K562 (cell line): ENCODE results near the gene RTN4. TPM values are rescaled to one million over a fixed set of nuclear protein-coding genes. Genes with fewer than 3 reads are reported as not detected.

Experiments used
- ETV6 ChIP-seq, 3 experiments: fragments of 150-350 bp in 1 of 3; sonication (generic) in 1 of 3; formaldehyde crosslinking in 1 of 3; IDR thresholded peaks; 2 replicates each; pipeline versions ENCODE4 v1.6.1 to v1.8.0; 2014 to 2022; ENCODE audit warnings: borderline replicate concordance in 2 of 3, low read depth in 2 of 3, antibody characterized with exemption in 1 of 3, low read length in 1 of 3, mild to moderate bottlenecking in 1 of 3, missing genetic modification reagents in 1 of 3
- NR2C1 ChIP-seq, 2 experiments: fragments of 450-650 bp; IDR thresholded peaks; 2 replicates each; pipeline ENCODE4 v1.6.1; 2017; ENCODE audit warnings: mild to moderate bottlenecking in 2 of 2, antibody characterized with exemption in 1 of 2, inconsistent platforms in 1 of 2, missing compliant biosample characterization in 1 of 2, missing genetic modification characterization in 1 of 2
- NR2C2 ChIP-seq, 2 experiments: fragments of 200-800 bp in 1 of 2; sonication (Bioruptor generic) in 1 of 2; sonication (generic) in 1 of 2; formaldehyde crosslinking in 1 of 2; IDR thresholded peaks; 2 replicates each; pipeline versions ENCODE4 v1.6.1 to v1.8.0; 2016 to 2022; ENCODE audit warnings: mild to moderate bottlenecking in 1 of 2, missing compliant biosample characterization in 1 of 2, missing genetic modification characterization in 1 of 2, missing genetic modification reagents in 1 of 2
- POLR2G ChIP-seq: fragments of 200-400 bp; formaldehyde crosslinking; IDR thresholded peaks from 2 replicates; pipeline ENCODE4 v1.6.1; 2017; ENCODE audit warnings: low read depth, mild to moderate bottlenecking, antibody characterized with exemption, low read length, moderate library complexity
- POLR3G ChIP-seq: IDR thresholded peaks from 2 replicates; pipeline ENCODE4 v1.6.1; 2011; ENCODE audit not compliant: insufficient read length, insufficient replicate concordance; ENCODE audit errors: extremely low read depth
- POU5F1 ChIP-seq: fragments of 150-350 bp; IDR thresholded peaks from 2 replicates; pipeline ENCODE4 v1.6.1; 2014; ENCODE audit warnings: borderline replicate concordance, low read length, low read depth, mild to moderate bottlenecking; ENCODE audit not compliant: partially characterized antibody
- SRF ChIP-seq, 2 experiments: fragments of 250-450, 450-650 bp in 1 of 2; sonication (Bioruptor Pico) in 1 of 2; sonication (generic) in 1 of 2; formaldehyde crosslinking; IDR thresholded peaks; 2 replicates each; pipeline versions ENCODE4 v1.5.0 to v1.5.1; 2020 to 2022; ENCODE audit warnings: mild to moderate bottlenecking in 1 of 2, missing genetic modification reagents in 1 of 2
- TARDBP ChIP-seq: fragments of 450-650 bp; IDR thresholded peaks from 2 replicates; pipeline ENCODE4 v1.6.1; 2016
- TCF7 ChIP-seq: sonication (generic); IDR thresholded peaks from 2 replicates; pipeline ENCODE4 v1.6.1; 2016; ENCODE audit warnings: antibody characterized with exemption, borderline replicate concordance
- ZKSCAN8 ChIP-seq: fragments of 200-800 bp; sonication (Bioruptor generic); IDR thresholded peaks from 2 replicates; pipeline ENCODE4 v1.6.1; 2016; ENCODE audit warnings: missing genetic modification characterization, missing compliant biosample characterization
- ZNF174 ChIP-seq: fragments of 250-450 bp; sonication (Bioruptor Pico); IDR thresholded peaks from 2 replicates; pipeline ENCODE4 v1.4.0; 2020; ENCODE audit warnings: mild to moderate bottlenecking
- polyA plus RNA-seq, 8 experiments: library from polyadenylated mRNA; depleted of rRNA in 4 of 8; stranded (reverse) in 5 of 8; unstranded in 3 of 8; fragments of >200 nt; fragmentation: Nextera tagmentation in 2 of 8; fragmentation: Illumina TruSeq in 1 of 8; extraction: Ambion mirVana in 2 of 8; extraction: Trizol in 1 of 8; gene quantifications; 2 replicates each; pipeline versions ENCODE4 v1.2.1 to v1.2.3, GENCODE V29; 2011 to 2014; ENCODE audit warnings: inconsistent platforms in 1 of 8, missing spikeins in 1 of 8
- total RNA-seq, 7 experiments: library from RNA; depleted of rRNA in 6 of 7; stranded (reverse); fragments of >200 nt in 6 of 7; fragmentation: Illumina TruSeq in 2 of 7; extraction: Trizol in 2 of 7; gene quantifications; 2 replicates each; pipeline versions ENCODE4 v1.2.1 to v1.2.3, GENCODE V29; 2011 to 2021; ENCODE audit warnings: low replicate concordance in 1 of 7
- TF ChIP-seq, protein P1 (sequence below): fragments of 450-650 bp; formaldehyde crosslinking; IDR thresholded peaks from 2 replicates; pipeline ENCODE4 v1.4.0; 2020; ENCODE audit warnings: mild to moderate bottlenecking, mixed read lengths
- TF ChIP-seq, protein P2 (sequence below): fragments of 450-650 bp; IDR thresholded peaks from 2 replicates; pipeline ENCODE4 v1.6.1; 2018; ENCODE audit not compliant: partially characterized antibody
- TF ChIP-seq, protein P3 (sequence below): fragments of 450-650 bp; IDR thresholded peaks from 2 replicates; pipeline ENCODE4 v1.6.1; 2016; ENCODE audit warnings: borderline replicate concordance
- TF ChIP-seq, protein P4 (sequence below): fragments of 450-650 bp; formaldehyde crosslinking; IDR thresholded peaks from 2 replicates; pipeline ENCODE4 v1.4.0; 2020; ENCODE audit warnings: mild to moderate bottlenecking, moderate library complexity

The RTN4 gene
- total and polyA plus RNA-seq, 9 of the 15 experiments (the other 6 are each of a cell fraction or from before 2014, with no cell fraction given), result 73.0 to 248 (median 116) TPM

DNA sequence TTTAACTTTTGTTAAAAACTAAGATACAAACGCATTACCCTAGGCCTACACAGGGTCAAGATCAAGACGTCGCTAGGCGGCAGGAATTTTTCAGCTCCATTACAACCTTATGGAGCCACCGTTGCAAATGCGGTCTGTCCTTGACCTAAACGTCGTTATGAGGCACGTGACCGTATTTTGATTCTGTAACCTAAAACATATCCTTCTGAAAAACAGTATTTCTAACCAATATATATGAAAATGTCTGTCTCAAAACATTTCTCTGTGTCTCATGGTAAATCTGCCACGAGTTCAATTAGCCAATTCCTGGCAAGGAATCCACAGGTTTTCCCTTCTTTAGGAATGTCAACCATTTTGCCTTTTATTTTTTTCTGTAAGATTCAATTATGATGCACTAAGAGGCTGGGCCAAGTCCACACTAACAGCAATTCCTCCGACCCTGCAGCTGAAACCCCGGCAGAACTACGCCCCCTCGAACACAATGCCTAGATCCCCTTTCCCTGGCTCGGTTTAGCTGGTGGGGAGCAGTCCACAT lies 1.7 kb downstream of the RTN4 start (continued):
- TF ChIP-seq NR2C2 (CRISPR knock-in tag; IDR thresholded peaks at IDR 0.05) (no peak), NR2C2 (tag; IDR thresholded peaks at IDR 0.05) (peak; percentile 46; the same call in 1 of the 2 replicates), NR2C1 (IDR thresholded peaks at IDR 0.05) (peak; percentile 23; the same call in 1 of the 2 replicates), NR2C1 (tag; IDR thresholded peaks at IDR 0.05) (no peak), TARDBP (no peak), POLR2G (no peak), TCF7 (no peak), POLR3G (no peak), ZKSCAN8 (CRISPR knock-in tag) (peak; percentile 63; the same call in 1 of the 2 replicates), SRF (CRISPR knock-in tag; IDR thresholded peaks at IDR 0.05) (no peak), ETV6 (IDR thresholded peaks at IDR 0.05; ENCODE audit: borderline replicate concordance in 1 of 2, low read depth in 2 of 2, low read length in 1 of 2) (no peak), ETV6 (CRISPR knock-in tag; IDR thresholded peaks at IDR 0.05; ENCODE audit: borderline replicate concordance) (no peak), POU5F1 (no peak), ZNF174 (CRISPR knock-in tag) (no peak)
- TF ChIP-seq, protein P1, sequence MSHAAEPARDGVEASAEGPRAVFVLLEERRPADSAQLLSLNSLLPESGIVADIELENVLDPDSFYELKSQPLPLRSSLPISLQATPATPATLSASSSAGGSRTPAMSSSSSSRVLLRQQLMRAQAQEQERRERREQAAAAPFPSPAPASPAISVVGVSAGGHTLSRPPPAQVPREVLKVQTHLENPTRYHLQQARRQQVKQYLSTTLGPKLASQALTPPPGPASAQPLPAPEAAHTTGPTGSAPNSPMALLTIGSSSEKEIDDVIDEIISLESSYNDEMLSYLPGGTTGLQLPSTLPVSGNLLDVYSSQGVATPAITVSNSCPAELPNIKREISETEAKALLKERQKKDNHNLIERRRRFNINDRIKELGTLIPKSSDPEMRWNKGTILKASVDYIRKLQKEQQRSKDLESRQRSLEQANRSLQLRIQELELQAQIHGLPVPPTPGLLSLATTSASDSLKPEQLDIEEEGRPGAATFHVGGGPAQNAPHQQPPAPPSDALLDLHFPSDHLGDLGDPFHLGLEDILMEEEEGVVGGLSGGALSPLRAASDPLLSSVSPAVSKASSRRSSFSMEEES (CRISPR knock-in tag), result peak; percentile 95
- TF ChIP-seq, protein P2, sequence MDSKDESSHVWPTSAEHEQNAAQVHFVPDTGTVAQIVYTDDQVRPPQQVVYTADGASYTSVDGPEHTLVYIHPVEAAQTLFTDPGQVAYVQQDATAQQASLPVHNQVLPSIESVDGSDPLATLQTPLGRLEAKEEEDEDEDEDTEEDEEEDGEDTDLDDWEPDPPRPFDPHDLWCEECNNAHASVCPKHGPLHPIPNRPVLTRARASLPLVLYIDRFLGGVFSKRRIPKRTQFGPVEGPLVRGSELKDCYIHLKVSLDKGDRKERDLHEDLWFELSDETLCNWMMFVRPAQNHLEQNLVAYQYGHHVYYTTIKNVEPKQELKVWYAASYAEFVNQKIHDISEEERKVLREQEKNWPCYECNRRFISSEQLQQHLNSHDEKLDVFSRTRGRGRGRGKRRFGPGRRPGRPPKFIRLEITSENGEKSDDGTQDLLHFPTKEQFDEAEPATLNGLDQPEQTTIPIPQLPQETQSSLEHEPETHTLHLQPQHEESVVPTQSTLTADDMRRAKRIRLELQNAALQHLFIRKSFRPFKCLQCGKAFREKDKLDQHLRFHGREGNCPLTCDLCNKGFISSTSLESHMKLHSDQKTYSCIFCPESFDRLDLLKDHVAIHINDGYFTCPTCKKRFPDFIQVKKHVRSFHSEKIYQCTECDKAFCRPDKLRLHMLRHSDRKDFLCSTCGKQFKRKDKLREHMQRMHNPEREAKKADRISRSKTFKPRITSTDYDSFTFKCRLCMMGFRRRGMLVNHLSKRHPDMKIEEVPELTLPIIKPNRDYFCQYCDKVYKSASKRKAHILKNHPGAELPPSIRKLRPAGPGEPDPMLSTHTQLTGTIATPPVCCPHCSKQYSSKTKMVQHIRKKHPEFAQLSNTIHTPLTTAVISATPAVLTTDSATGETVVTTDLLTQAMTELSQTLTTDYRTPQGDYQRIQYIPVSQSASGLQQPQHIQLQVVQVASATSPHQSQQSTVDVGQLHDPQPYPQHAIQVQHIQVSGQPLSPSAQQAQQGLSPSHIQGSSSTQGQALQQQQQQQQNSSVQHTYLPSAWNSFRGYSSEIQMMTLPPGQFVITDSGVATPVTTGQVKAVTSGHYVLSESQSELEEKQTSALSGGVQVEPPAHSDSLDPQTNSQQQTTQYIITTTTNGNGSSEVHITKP, result peak; percentile 85
- TF ChIP-seq, protein P3, sequence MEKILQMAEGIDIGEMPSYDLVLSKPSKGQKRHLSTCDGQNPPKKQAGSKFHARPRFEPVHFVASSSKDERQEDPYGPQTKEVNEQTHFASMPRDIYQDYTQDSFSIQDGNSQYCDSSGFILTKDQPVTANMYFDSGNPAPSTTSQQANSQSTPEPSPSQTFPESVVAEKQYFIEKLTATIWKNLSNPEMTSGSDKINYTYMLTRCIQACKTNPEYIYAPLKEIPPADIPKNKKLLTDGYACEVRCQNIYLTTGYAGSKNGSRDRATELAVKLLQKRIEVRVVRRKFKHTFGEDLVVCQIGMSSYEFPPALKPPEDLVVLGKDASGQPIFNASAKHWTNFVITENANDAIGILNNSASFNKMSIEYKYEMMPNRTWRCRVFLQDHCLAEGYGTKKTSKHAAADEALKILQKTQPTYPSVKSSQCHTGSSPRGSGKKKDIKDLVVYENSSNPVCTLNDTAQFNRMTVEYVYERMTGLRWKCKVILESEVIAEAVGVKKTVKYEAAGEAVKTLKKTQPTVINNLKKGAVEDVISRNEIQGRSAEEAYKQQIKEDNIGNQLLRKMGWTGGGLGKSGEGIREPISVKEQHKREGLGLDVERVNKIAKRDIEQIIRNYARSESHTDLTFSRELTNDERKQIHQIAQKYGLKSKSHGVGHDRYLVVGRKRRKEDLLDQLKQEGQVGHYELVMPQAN, result 0 out of 2 replicates have a peak, but pooled peaks have one; percentile 22
- TF ChIP-seq, protein P4, sequence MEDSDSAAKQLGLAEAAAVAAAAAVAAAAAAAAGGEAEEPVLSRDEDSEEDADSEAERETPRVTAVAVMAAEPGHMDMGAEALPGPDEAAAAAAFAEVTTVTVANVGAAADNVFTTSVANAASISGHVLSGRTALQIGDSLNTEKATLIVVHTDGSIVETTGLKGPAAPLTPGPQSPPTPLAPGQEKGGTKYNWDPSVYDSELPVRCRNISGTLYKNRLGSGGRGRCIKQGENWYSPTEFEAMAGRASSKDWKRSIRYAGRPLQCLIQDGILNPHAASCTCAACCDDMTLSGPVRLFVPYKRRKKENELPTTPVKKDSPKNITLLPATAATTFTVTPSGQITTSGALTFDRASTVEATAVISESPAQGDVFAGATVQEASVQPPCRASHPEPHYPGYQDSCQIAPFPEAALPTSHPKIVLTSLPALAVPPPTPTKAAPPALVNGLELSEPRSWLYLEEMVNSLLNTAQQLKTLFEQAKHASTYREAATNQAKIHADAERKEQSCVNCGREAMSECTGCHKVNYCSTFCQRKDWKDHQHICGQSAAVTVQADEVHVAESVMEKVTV, result no peak
